ENCODE measurements around the gene WNT4. TPM values are rescaled to one million over a fixed set of nuclear protein-coding genes. Genes with fewer than 3 reads are reported as not detected.

Gene WNT4
- 0.03 TPM in 1 of 2 replicates, not detected in the other for total RNA-seq (ENCODE audit: low replicate concordance)

- Histone ChIP-seq H3K9ac (no peak within 1 kb of the TSS), H3K9me3 (ENCODE audit: low read depth) (no peaks in the 10 kb centered on the region), H3K4me3 (peak within 1 kb of the TSS; percentile 62), H3K27me3 (peaks cover 90% of the 10 kb centered on the region), H3K27ac (no peak within 1 kb of the TSS), H3K4me1 (peaks cover 13% of the 10 kb centered on the region), H3K4me2 (peak within 1 kb of the TSS; percentile 99), H4K20me1 (ENCODE audit: low read depth) (peaks cover 70% of the 10 kb centered on the region), H3F3A (ENCODE audit: low read depth) (peaks cover 10% of the 10 kb centered on the region), H2AFZ (replicated peaks) (no peak within 1 kb of the TSS), H3K79me2 (ENCODE audit: low read depth) (no peaks in the 10 kb centered on the region), H3K36me3 (no peaks in the 10 kb centered on the region)
- Mint-ChIP-seq H3K27ac (peak within 1 kb of the TSS; percentile 90), H3K27me3 (ENCODE audit: insufficient read depth, low read depth) (peaks cover 28% of the 10 kb centered on the region), H3K36me3 (peaks cover 9% of the 10 kb centered on the region), H3K9me3 (no peaks in the 10 kb centered on the region), H3K4me3 (peak within 1 kb of the TSS; percentile 94), H3K4me1 (peaks cover 55% of the 10 kb centered on the region)
- DNase-seq (ENCODE audit: low spot score) = peak; percentile 92
- peak; percentile 63 for TF ChIP-seq EZH2 (IDR thresholded peaks at IDR 0.05)
- no peak for TF ChIP-seq EZH2phosphoT487 (IDR thresholded peaks at IDR 0.05)
- peak; percentile 41 for TF ChIP-seq CTCF (IDR thresholded peaks at IDR 0.05)
These were observed at the start of gene WNT4 for GRCh38 chr1:22143065-22144033. TSS of gene WNT4 (minus strand) at chr1:22143097. CDS start at chr1:22142922, 175 bp downstream.

- no peak overlapping the region for H3K4me3 Mint-ChIP-seq
- H3K27me3 Mint-ChIP-seq (ENCODE audit: insufficient read depth, low read depth) = peaks cover 27% of the 10 kb centered on the region
- no peak overlapping the region for H3K27ac Mint-ChIP-seq
- H3F3A ChIP-seq (ENCODE audit: low read depth) = no peaks in the 10 kb centered on the region
- TF ChIP-seq EZH2phosphoT487 (IDR thresholded peaks at IDR 0.05) (no peak), CTCF (IDR thresholded peaks at IDR 0.05) (no peak), EZH2 (IDR thresholded peaks at IDR 0.05) (no peak)
- H3K9ac ChIP-seq = no peak overlapping the region
- H3K4me1 Mint-ChIP-seq = peaks cover 22% of the 10 kb centered on the region
- no peak overlapping the region for H3K27ac ChIP-seq
- no peak for DNase-seq (ENCODE audit: low spot score)
- H3K36me3 ChIP-seq = no peaks in the 10 kb centered on the region
- no peaks in the 10 kb centered on the region for H3K79me2 ChIP-seq (ENCODE audit: low read depth)
- no peaks in the 10 kb centered on the region for H4K20me1 ChIP-seq (ENCODE audit: low read depth)
- peaks cover 47% of the 10 kb centered on the region for H3K27me3 ChIP-seq
- no peak overlapping the region for H3K4me3 ChIP-seq
- H3K9me3 ChIP-seq (ENCODE audit: low read depth) = no peaks in the 10 kb centered on the region
- no peaks in the 10 kb centered on the region for H3K9me3 Mint-ChIP-seq
- no peak overlapping the region for H2AFZ ChIP-seq (replicated peaks)
- H3K36me3 Mint-ChIP-seq = no peaks in the 10 kb centered on the region
- H3K4me2 ChIP-seq = no peak overlapping the region
- no peaks in the 10 kb centered on the region for H3K4me1 ChIP-seq
These were observed 47.8 kb upstream of the WNT4 start for GRCh38 chr1:22190731-22191130.

- no peak overlapping the region for H3K4me3 Mint-ChIP-seq
These were observed 47.4 kb upstream of the WNT4 start for GRCh38 chr1:22190251-22190650.

More at GRCh38 chr1:22190251-22190650, 47.4 kb upstream of the WNT4 start:
- Histone ChIP-seq H3K36me3 (no peaks in the 10 kb centered on the region), H3K9ac (no peak overlapping the region), H3K9me3 (ENCODE audit: low read depth) (no peaks in the 10 kb centered on the region), H3K27ac (no peak overlapping the region), H3K79me2 (ENCODE audit: low read depth) (no peaks in the 10 kb centered on the region), H3K4me1 (no peaks in the 10 kb centered on the region), H3K4me3 (no peak overlapping the region), H3K4me2 (no peak overlapping the region), H4K20me1 (ENCODE audit: low read depth) (no peaks in the 10 kb centered on the region), H3K27me3 (peaks cover 47% of the 10 kb centered on the region), H2AFZ (replicated peaks) (no peak overlapping the region), H3F3A (ENCODE audit: low read depth) (no peaks in the 10 kb centered on the region)
- no peak overlapping the region for H3K27ac Mint-ChIP-seq
- H3K4me1 Mint-ChIP-seq = peaks cover 25% of the 10 kb centered on the region
- peaks cover 27% of the 10 kb centered on the region for H3K27me3 Mint-ChIP-seq (ENCODE audit: insufficient read depth, low read depth)
- no peak for DNase-seq (ENCODE audit: low spot score)
- H3K9me3 Mint-ChIP-seq = no peaks in the 10 kb centered on the region
- no peaks in the 10 kb centered on the region for H3K36me3 Mint-ChIP-seq
- TF ChIP-seq EZH2phosphoT487 (IDR thresholded peaks at IDR 0.05) = no peak
- no peak for TF ChIP-seq EZH2 (IDR thresholded peaks at IDR 0.05)
- no peak for TF ChIP-seq CTCF (IDR thresholded peaks at IDR 0.05)

Measured in neural progenitor cell (in vitro differentiated cells).